HAP-1 (cell line): ENCODE data around the gene FXYD6.

Source experiments
- DNase-seq, 2 experiments: peaks; one replicate each; pipeline ENCODE4 v3.0.0-alpha.2; 2016 to 2020; ENCODE audit warnings: low spot score in 2 of 2
- H3K27me3 ChIP-seq: fragments of 250-450 bp; sonication (Bioruptor Pico); 2 replicates; pipeline ENCODE4 v1.5.1; 2020; ENCODE audit warnings: low read depth, mild to moderate bottlenecking, moderate library complexity
- H3K36me3 ChIP-seq: fragments of 250-450 bp; sonication (Bioruptor Pico); replicated peaks from 2 replicates; pipeline ENCODE4 v1.5.1; 2020; ENCODE audit warnings: mild to moderate bottlenecking
- H3K4me1 ChIP-seq: fragments of 250-450 bp; sonication (Bioruptor Pico); 2 replicates; pipeline ENCODE4 v1.5.1; 2020; ENCODE audit warnings: mild to moderate bottlenecking
- H3K4me3 ChIP-seq: fragments of 250-450 bp; sonication (Bioruptor Pico); 2 replicates; pipeline ENCODE4 v1.5.1; 2020; ENCODE audit warnings: mild to moderate bottlenecking, moderate library complexity
- H3K9me3 ChIP-seq: fragments of 250-450 bp; sonication (Bioruptor Pico); 2 replicates; pipeline ENCODE4 v1.5.1; 2020; ENCODE audit warnings: mild to moderate bottlenecking, moderate library complexity
- in situ Hi-C: fragments of 300-500 bp; cut with MboI; formaldehyde crosslinking; loops from 3 replicates; pipeline ENCODE4 v1.14.3; 2020; ENCODE audit warnings: low sequenced_read_pairs, inconsistent platforms, mixed read lengths

The FXYD6 gene

GRCh38 chr11:117862753-117863152 is 13.7 kb downstream of the FXYD6 start:
- peaks cover 43% of the 10 kb centered on the region for H3K4me1 ChIP-seq
- no peaks in the 10 kb centered on the region for H3K9me3 ChIP-seq
- no peak overlapping the region for H3K4me3 ChIP-seq
- no peaks in the 10 kb centered on the region for H3K27me3 ChIP-seq
- no peak for DNase-seq
- no peaks in the 10 kb centered on the region; the same call in 1 of the 2 replicates for H3K36me3 ChIP-seq
- in situ Hi-C loops, result no loop called here

- Histone ChIP-seq H3K4me1 (peaks cover 48% of the 10 kb centered on the region), H3K36me3 (no peaks in the 10 kb centered on the region; the same call in 1 of the 2 replicates), H3K27me3 (no peaks in the 10 kb centered on the region), H3K9me3 (no peaks in the 10 kb centered on the region), H3K4me3 (no peak overlapping the region)
- no peak for DNase-seq
- in situ Hi-C loops, result no loop called here
These were observed 14.3 kb downstream of the FXYD6 start for GRCh38 chr11:117862019-117862725.

- no peaks in the 10 kb centered on the region for H3K9me3 ChIP-seq
- no peak overlapping the region for H3K4me3 ChIP-seq
- peaks cover 51% of the 10 kb centered on the region for H3K4me1 ChIP-seq
- in situ Hi-C loops, result no loop called here
- DNase-seq, result peak; percentile 90 to 92
- H3K36me3 ChIP-seq, result no peaks in the 10 kb centered on the region; the same call in 1 of the 2 replicates
- no peaks in the 10 kb centered on the region for H3K27me3 ChIP-seq
These were observed 15.1 kb downstream of the FXYD6 start for GRCh38 chr11:117861151-117862018.

GRCh38 chr11:117860139-117860538 is 16.3 kb downstream of the FXYD6 start:
- Histone ChIP-seq H3K27me3 (no peaks in the 10 kb centered on the region), H3K4me3 (no peak overlapping the region)
- in situ Hi-C loops, result no loop called here

GRCh38 chr11:117859488-117860112 is 16.9 kb downstream of the FXYD6 start:
- peak in 1 of 2 experiments; percentile 5 for DNase-seq
- H3K4me3 ChIP-seq, result no peak overlapping the region
- H3K4me1 ChIP-seq, result peaks cover 51% of the 10 kb centered on the region
- in situ Hi-C loops, result no loop called here
- H3K36me3 ChIP-seq, result no peaks in the 10 kb centered on the region
- H3K9me3 ChIP-seq, result no peaks in the 10 kb centered on the region
- H3K27me3 ChIP-seq, result no peaks in the 10 kb centered on the region

More at GRCh38 chr11:117860139-117860538, 16.3 kb downstream of the FXYD6 start:
- DNase-seq, result no peak
- peaks cover 51% of the 10 kb centered on the region for H3K4me1 ChIP-seq
- no peaks in the 10 kb centered on the region for H3K36me3 ChIP-seq
- no peaks in the 10 kb centered on the region for H3K9me3 ChIP-seq

GRCh38 chr11:117859061-117859460 is 17.4 kb downstream of the FXYD6 start:
- H3K27me3 ChIP-seq, result no peaks in the 10 kb centered on the region
- in situ Hi-C loops, result no loop called here
- H3K4me3 ChIP-seq, result no peak overlapping the region
- peaks cover 51% of the 10 kb centered on the region for H3K4me1 ChIP-seq
- peak in 1 of 2 experiments; percentile 49 for DNase-seq
- H3K9me3 ChIP-seq, result no peaks in the 10 kb centered on the region
- no peaks in the 10 kb centered on the region for H3K36me3 ChIP-seq

- in situ Hi-C loops, result no loop called here
- H3K4me3 ChIP-seq, result no peak overlapping the region
- no peaks in the 10 kb centered on the region for H3K36me3 ChIP-seq
These were observed 18.6 kb downstream of the FXYD6 start for GRCh38 chr11:117857734-117858414.

GRCh38 chr11:117855912-117856651 is 20.4 kb downstream of the FXYD6 start:
- Histone ChIP-seq H3K36me3 (no peaks in the 10 kb centered on the region), H3K4me3 (no peak overlapping the region), H3K27me3 (no peaks in the 10 kb centered on the region), H3K4me1 (peaks cover 39% of the 10 kb centered on the region), H3K9me3 (peaks cover 7% of the 10 kb centered on the region)
- DNase-seq, result peak in 1 of 2 experiments; percentile 3
- in situ Hi-C loops, result no loop called here

More at GRCh38 chr11:117857734-117858414, 18.6 kb downstream of the FXYD6 start:
- Histone ChIP-seq H3K4me1 (peaks cover 51% of the 10 kb centered on the region), H3K27me3 (no peaks in the 10 kb centered on the region), H3K9me3 (peaks cover 4% of the 10 kb centered on the region; the same call in 1 of the 2 replicates)
- DNase-seq, result peak; percentile 90 to 97

- H3K9me3 ChIP-seq, result peaks cover 7% of the 10 kb centered on the region
- H3K4me1 ChIP-seq, result peaks cover 32% of the 10 kb centered on the region
- no peak overlapping the region for H3K4me3 ChIP-seq
- H3K36me3 ChIP-seq, result no peaks in the 10 kb centered on the region
- peak in 1 of 2 experiments; percentile 5 for DNase-seq
- in situ Hi-C loops, result no loop called here
- no peaks in the 10 kb centered on the region for H3K27me3 ChIP-seq
These were observed 21.1 kb downstream of the FXYD6 start for GRCh38 chr11:117855186-117855845.

- Histone ChIP-seq H3K36me3 (no peaks in the 10 kb centered on the region), H3K4me1 (peaks cover 5% of the 10 kb centered on the region), H3K9me3 (peaks cover 7% of the 10 kb centered on the region), H3K4me3 (no peak overlapping the region), H3K27me3 (no peaks in the 10 kb centered on the region)
- DNase-seq, result no peak
- in situ Hi-C loops, result no loop called here
These were observed 24.1 kb downstream of the FXYD6 start for GRCh38 chr11:117852309-117852708.

- H3K4me3 ChIP-seq, result no peak overlapping the region
- H3K4me1 ChIP-seq, result peaks cover under 1% of the 10 kb centered on the region
- no peak for DNase-seq
- in situ Hi-C loops, result no loop called here
- H3K27me3 ChIP-seq, result no peaks in the 10 kb centered on the region
- peaks cover 7% of the 10 kb centered on the region for H3K9me3 ChIP-seq
- H3K36me3 ChIP-seq, result no peaks in the 10 kb centered on the region
These were observed 24.6 kb downstream of the FXYD6 start for GRCh38 chr11:117851852-117852251.

- Histone ChIP-seq H3K4me3 (no peak overlapping the region), H3K9me3 (peaks cover 7% of the 10 kb centered on the region), H3K36me3 (no peaks in the 10 kb centered on the region), H3K4me1 (no peaks in the 10 kb centered on the region; the same call in 1 of the 2 replicates), H3K27me3 (no peaks in the 10 kb centered on the region)
- DNase-seq, result peak in 1 of 2 experiments; percentile 1
- in situ Hi-C loops, result no loop called here
These were observed 25.4 kb downstream of the FXYD6 start for GRCh38 chr11:117851106-117851505.
